ENCODE data around the gene CCDC50.

GRCh38 chr3:191343913-191344312 is 14.7 kb downstream of the CCDC50 start:
- TF ChIP-seq, protein P1, sequence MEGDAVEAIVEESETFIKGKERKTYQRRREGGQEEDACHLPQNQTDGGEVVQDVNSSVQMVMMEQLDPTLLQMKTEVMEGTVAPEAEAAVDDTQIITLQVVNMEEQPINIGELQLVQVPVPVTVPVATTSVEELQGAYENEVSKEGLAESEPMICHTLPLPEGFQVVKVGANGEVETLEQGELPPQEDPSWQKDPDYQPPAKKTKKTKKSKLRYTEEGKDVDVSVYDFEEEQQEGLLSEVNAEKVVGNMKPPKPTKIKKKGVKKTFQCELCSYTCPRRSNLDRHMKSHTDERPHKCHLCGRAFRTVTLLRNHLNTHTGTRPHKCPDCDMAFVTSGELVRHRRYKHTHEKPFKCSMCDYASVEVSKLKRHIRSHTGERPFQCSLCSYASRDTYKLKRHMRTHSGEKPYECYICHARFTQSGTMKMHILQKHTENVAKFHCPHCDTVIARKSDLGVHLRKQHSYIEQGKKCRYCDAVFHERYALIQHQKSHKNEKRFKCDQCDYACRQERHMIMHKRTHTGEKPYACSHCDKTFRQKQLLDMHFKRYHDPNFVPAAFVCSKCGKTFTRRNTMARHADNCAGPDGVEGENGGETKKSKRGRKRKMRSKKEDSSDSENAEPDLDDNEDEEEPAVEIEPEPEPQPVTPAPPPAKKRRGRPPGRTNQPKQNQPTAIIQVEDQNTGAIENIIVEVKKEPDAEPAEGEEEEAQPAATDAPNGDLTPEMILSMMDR (conservative IDR thresholded peaks at IDR 0.05) = no peak
- TF ChIP-seq EZH2 (IDR thresholded peaks at IDR 0.05; ENCODE audit: low read depth) = no peak

All from PC-9 (cell line).